Fibroblast of mammary gland (primary cell): Measurements from ENCODE around the gene TRIOBP.

Source experiments
- DNase-seq: peaks from one replicate; pipeline ENCODE4 v3.0.0-alpha.2; 2010; ENCODE audit warnings: low read depth
- H3K4me3 ChIP-seq: 2 replicates; pipeline ENCODE4 v1.5.1; 2011; ENCODE audit warnings: low read depth, mild to moderate bottlenecking, low read length, moderate library complexity; ENCODE audit not compliant: control insufficient read depth
- TF ChIP-seq, protein P1 (sequence below): conservative IDR thresholded peaks from 2 replicates; pipeline ENCODE4 v1.5.1; 2011; ENCODE audit warnings: low read depth, low read length, inconsistent platforms; ENCODE audit not compliant: control insufficient read depth, insufficient read depth

The TRIOBP gene

DNA sequence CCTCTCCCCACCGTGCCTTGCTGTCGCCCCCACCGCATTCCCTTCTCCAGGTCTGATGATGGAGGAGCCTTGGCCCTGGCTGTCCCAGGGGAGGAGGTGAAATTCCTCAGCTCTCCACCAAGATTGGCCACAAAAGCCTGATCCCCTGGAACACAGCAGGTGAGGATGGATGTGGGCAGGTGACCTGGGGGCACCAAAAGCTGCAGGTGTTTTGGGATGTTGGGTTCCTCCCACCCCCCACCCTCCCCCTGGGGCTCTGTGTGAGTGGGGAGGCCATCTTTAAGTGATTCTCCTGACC, 639 bp downstream of the TRIOBP start:
- no peak for DNase-seq
- TF ChIP-seq, protein P1, sequence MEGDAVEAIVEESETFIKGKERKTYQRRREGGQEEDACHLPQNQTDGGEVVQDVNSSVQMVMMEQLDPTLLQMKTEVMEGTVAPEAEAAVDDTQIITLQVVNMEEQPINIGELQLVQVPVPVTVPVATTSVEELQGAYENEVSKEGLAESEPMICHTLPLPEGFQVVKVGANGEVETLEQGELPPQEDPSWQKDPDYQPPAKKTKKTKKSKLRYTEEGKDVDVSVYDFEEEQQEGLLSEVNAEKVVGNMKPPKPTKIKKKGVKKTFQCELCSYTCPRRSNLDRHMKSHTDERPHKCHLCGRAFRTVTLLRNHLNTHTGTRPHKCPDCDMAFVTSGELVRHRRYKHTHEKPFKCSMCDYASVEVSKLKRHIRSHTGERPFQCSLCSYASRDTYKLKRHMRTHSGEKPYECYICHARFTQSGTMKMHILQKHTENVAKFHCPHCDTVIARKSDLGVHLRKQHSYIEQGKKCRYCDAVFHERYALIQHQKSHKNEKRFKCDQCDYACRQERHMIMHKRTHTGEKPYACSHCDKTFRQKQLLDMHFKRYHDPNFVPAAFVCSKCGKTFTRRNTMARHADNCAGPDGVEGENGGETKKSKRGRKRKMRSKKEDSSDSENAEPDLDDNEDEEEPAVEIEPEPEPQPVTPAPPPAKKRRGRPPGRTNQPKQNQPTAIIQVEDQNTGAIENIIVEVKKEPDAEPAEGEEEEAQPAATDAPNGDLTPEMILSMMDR, result no peak
- no peak overlapping the region for H3K4me3 ChIP-seq

DNA sequence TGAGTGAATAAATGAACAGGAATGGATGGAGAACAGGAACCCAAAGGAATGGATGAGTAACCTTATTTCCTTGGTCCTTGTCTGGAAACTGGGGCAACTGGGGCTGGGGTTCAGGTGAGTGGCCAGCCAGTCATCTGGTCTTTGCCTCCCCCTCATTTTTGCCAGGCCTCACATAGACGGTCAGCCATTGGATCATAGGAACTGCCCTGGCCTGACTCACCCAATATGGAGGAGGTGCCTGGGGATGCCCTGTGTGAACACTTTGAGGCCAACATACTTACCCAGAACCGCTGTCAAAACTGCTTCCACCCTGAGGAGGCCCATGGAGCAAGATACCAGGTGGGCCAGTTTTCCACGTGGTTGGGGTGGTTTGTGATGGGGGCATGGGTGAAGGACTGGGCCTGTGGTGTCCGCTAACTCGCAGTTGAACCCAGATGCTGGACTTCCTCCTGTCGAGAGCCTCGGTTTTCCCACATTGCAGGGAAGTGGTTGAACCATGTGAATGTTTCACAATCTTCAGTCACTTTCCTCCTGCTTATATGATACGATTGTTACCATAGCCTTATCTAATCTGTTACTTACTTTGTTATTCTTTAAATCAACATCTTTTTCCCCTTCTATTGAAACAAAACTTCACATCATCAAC, 4.4 kb downstream of the TRIOBP start:
- peak; percentile 16 for DNase-seq
- TF ChIP-seq, protein P1, result no peak
- H3K4me3 ChIP-seq, result no peak overlapping the region

DNA sequence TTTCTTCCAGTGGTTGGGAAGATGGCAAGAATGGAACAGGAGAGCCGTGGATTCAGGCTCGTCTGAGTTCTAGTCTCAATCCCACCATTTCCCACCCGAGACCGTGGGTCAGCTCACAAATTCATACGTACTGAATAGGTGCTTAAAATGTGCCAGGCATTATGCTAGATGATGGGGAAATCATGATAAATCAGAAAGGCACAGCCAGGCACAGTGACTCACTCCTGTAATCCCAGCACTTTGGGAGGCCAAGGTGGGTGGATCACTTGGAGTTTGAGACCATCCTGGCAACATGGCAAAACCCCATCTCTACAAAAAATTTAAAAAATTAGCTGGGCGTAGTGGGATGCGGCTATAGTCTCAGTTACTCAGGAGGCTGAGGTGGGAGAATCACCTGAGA, 7.1 kb downstream of the TRIOBP start:
- H3K4me3 ChIP-seq, result no peak overlapping the region
- TF ChIP-seq, protein P1, result no peak
- DNase-seq, result peak; percentile 38

DNA sequence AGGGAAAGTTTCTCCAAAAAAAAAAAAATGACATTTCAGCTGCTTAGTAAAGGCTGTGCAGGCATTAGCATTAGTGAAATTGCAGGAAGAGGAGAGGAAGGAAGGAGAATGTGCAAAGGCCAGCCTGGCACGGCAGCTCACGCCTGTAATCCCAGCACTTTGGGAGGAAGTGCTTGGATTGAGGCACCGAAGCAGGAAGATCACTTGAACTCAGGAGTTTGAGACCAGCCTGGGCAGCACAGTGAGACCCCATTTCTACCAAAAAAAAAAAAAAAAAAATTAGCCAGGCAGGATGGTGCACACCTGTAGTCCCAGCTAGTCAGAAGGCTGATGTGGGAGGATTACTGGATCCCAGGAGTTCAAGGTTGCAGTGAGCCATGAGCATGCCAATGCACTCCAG, 7.8 kb downstream of the TRIOBP start:
- TF ChIP-seq, protein P1, result no peak
- no peak overlapping the region for H3K4me3 ChIP-seq
- no peak for DNase-seq

DNA sequence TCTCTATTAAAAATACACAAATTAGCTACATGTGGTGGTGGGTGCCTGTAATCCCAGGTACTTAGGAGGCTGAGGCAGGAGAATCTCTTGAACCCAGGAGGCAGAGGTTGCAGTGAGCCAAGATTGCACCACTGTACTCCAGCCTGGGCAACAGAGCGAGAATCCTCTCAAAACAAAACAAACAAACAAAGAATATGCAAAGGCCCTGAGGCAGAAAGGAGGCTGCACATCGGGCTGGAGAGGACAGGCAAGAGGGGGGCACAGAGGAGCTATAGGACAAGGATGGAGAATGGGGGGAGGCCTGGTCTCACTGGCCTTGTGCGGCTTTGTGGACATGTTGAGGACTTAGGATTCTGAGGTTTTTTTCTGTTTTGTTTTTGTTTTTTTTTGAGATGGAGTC, 8.4 kb downstream of the TRIOBP start:
- DNase-seq, result no peak
- TF ChIP-seq, protein P1, result no peak
- H3K4me3 ChIP-seq, result no peak overlapping the region

DNA sequence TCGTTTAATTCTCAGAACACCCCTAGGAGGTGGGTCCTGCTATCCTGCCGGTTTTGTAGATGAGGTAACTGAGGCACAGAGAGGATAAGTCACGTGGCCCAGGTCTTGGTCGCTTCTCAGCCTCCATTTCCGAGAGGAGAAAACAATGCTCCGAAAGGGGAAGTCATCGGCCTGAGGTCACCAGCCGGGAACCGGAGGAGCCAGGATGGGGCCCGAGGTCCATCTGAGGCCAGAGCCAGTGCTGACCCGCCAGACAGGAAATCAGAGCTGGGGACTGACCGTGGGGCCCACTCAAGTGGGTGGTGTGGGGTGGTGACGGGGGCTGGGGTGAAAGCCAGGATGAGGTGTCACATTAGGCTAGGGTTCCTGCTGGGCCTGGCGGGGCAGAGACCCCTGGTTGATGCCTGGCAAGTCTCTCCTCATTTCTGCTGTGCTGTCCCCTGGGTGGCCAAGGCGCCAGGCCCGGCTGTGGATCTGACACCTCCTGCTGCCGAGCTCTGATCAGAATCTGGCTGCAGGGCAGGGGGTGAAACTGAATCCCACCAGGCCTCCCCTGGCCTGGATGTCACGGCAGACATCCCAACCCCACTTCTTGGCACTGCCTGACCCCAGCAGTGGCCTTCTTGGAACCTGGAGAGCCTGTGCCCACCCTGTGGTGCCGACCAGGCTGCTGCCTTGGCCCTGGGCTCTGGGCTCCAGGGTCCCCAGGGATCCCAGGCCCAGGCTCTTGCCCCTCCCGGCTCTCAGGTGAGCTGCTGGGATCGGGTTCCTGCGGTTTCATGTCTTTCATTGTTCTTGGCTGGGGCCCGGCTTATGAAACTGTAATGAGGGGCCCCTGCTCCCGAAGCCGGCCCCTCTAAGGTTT, 12.0 kb downstream of the TRIOBP start:
- TF ChIP-seq, protein P1, result no peak
- DNase-seq, result no peak
- no peak overlapping the region for H3K4me3 ChIP-seq
